Adipocyte (in vitro differentiated cells): ENCODE results near the gene NBDY.
A peak's percentile ranks its signal among the peaks of the same experiment; 100 is the strongest.
"Not testable (repeated sequence)": the region's sequence is repeated elsewhere in the genome, so short reads cannot be mapped to it uniquely, and the experiment has no call there.

Experiments used
- DNase-seq: peaks from one replicate; pipeline ENCODE4 v3.0.0-alpha.2; 2015; ENCODE audit warnings: low read depth
- H3K27me3 ChIP-seq: replicated peaks from 2 replicates; pipeline ENCODE4 v1.7.0; 2013; ENCODE audit warnings: mild to moderate bottlenecking, low read length, moderate library complexity; ENCODE audit not compliant: control insufficient read depth, insufficient read depth
- H3K36me3 ChIP-seq: 2 replicates; pipeline ENCODE4 v1.7.0; 2013; ENCODE audit warnings: low read length, mild to moderate bottlenecking, moderate library complexity; ENCODE audit not compliant: control insufficient read depth, insufficient read depth, severe bottlenecking
- H3K4me1 ChIP-seq: 2 replicates; pipeline ENCODE4 v1.7.0; 2013; ENCODE audit warnings: mild to moderate bottlenecking, low read length, moderate library complexity; ENCODE audit not compliant: control insufficient read depth, insufficient read depth
- H3K4me3 ChIP-seq: 2 replicates; pipeline ENCODE4 v1.7.0; 2013; ENCODE audit warnings: mild to moderate bottlenecking, low read length, moderate library complexity
- H3K9ac ChIP-seq: 2 replicates; pipeline ENCODE4 v1.7.0; 2013; ENCODE audit warnings: mild to moderate bottlenecking, low read length, moderate library complexity
- H3K9me3 ChIP-seq: 2 replicates; pipeline ENCODE4 v1.7.0; 2013; ENCODE audit warnings: mild to moderate bottlenecking, low read length, moderate library complexity; ENCODE audit not compliant: control insufficient read depth

NBDY gene

DNA sequence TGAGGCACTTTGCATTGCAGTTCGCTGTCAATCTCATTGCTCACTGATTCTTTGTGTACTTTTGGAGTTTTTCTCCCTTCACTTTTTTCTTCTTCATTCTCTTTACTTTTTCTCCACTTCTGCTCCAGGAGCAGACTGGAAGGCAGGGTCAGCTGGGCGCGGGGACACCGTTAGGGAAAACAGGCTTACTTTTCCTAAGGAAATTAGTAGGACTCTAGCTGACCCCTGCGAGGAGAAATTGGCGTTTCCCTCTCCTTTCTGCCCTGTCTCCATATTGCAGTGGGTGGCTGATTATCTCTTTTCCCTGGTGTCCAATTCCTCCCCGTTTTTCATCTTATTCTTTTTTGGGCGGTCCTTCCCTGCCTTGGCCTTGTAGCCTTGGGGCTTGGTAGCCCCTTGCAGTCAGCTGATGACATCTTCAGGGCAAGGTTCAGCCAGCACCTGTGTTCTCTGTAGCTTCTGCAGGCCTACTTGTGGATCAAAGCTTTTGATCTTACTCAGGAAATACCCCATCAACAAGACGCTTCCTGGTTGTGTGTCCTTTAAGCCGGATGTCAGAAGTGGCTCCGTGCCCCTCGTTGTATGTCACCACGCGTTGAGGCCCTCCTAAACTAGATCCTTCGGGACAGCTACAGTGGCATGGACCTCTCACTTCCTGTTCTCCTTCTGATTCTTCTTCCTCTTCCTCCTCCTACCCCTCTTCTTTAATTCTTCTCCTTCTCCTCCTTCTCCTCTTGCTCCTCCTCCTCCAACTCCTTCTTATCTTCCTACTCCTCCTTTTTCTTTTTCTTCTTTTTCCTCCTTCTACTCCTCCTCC lies 36.1 kb downstream of the NBDY start:
- H3K4me3 ChIP-seq, result no peak overlapping the region
- H3K4me1 ChIP-seq, result peaks cover 27% of the 10 kb centered on the region
- DNase-seq, result no peak
- H3K27me3 ChIP-seq, result peaks cover 13% of the 10 kb centered on the region
- H3K36me3 ChIP-seq, result no peaks in the 10 kb centered on the region
- H3K9ac ChIP-seq, result peak overlapping the region; percentile 38
- no peaks in the 10 kb centered on the region for H3K9me3 ChIP-seq

DNA sequence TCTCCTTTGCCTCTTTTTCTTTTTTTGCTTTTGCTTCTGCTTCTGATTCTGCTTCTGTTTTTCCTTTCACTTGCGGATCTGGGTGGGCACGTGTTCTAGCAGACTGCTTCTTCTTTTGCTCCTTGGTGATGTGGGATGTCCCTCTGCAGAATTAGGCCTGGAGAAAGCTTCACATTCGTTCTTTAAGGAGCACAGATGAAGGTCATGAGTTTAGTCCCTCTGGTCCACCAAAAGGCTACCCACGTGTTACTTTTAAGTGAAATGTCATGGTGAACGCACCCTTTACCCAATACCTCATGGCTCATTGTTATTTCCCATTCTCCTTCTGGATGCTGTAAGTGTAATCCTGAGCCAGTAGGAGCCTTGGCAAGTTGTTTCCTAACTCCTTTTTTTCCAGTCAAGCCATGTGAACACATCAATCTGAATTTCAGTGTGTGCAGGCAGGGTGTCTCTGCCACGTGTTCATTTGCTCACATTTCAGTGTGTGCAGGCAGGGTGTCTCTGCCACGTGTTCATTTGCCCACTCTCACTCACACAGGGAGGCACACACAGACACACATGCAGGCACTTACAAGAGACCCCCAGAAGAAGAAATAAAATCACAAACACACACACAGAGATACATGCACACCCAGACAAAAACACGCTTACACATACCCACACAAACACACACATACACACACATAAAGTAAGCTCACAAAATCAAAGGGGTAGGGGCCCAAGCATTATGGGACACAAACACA lies 36.9 kb downstream of the NBDY start:
- no peak for DNase-seq
- peak overlapping the region; percentile 38 for H3K9ac ChIP-seq
- no peaks in the 10 kb centered on the region for H3K9me3 ChIP-seq
- H3K4me1 ChIP-seq, result peaks cover 27% of the 10 kb centered on the region
- no peak overlapping the region for H3K4me3 ChIP-seq
- H3K36me3 ChIP-seq, result no peaks in the 10 kb centered on the region
- H3K27me3 ChIP-seq, result peaks cover 10% of the 10 kb centered on the region

DNA sequence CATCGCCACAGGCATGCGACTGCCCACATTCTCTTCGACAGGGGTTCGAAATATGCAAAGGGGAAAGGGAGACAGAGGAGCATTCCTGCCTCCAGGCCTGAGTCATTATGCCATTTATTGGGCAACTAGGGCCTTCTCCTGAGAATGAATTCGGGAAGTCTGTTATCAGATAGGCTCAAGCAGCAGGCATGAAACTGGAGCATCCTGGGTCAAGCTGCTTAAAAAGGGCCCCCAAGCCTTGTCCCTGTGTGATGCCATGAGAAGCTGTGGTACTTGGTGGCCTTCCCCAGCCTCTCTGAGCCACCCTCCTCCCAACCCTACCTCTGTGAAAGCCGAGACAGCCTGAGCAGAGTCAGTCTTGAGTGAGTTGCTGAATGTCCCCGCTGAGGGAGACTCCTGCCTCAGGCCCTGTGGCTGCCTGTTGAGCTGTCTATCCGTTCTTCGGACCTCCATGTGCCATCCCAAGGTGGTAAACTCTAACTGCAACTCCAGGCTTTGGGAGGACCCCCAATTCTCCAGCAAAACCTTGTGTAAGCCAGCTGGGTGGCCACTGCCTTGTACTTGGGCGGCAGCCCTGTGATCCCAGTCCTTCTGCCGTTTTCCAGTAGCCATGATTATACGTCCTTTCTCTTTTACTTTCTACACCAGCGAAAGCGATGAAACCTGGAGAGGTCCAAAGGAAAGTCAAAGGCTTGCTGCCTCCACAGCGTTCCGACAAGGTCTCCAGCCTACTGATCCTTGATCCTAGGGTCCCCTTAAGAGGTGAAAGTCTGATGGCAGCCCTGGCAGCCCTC lies 37.7 kb downstream of the NBDY start:
- Histone ChIP-seq H3K4me3 (peak overlapping the region; percentile 81), H3K27me3 (peaks cover 5% of the 10 kb centered on the region), H3K9me3 (no peaks in the 10 kb centered on the region), H3K4me1 (peaks cover 27% of the 10 kb centered on the region), H3K36me3 (no peaks in the 10 kb centered on the region), H3K9ac (peak overlapping the region; percentile 36)
- DNase-seq, result peak; percentile 42

DNA sequence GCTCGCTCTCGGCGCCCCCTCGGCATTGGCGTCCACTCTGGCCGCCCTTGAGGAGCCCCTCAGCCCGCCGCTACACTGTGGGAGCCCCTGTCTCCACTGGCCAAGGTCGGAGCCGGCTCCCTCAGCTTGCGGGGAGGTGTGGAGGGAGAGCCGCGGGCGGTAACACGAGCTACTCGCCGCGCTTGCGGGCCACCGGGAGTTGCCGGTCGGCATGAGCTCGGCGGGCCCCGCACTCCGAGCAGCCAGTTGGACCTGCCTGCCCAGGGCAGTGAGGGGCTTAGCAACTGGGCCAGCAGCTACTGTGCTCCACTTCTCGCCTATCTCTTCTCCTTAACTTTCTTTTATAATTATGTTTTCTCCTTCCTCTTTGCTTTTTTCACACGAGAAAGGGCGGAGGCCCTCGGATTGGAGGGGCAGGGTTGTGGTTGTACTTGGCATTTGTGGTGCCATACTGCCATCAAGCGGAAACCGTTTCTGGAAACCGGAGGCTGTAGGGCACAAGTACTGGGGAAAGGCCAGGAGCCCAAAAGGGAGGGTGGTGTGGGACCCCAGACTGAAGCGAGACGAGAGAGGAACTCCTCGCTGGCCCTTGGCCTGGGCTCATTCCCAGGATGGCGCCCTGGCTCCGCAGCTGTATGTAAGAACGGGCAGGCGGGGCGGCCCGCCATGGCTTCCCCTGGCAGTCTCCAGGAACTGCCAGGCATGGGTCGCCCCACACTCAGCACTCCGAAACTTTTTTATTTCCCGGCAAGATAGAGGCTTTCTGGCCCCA lies 38.5 kb downstream of the NBDY start:
- not testable (repeated sequence) for H3K27me3 ChIP-seq, DNase-seq, H3K36me3 ChIP-seq, H3K9me3 ChIP-seq
- peak overlapping the region; percentile 36 for H3K9ac ChIP-seq
- H3K4me3 ChIP-seq, result peak overlapping the region; percentile 81
- peaks cover 27% of the 10 kb centered on the region for H3K4me1 ChIP-seq

DNA sequence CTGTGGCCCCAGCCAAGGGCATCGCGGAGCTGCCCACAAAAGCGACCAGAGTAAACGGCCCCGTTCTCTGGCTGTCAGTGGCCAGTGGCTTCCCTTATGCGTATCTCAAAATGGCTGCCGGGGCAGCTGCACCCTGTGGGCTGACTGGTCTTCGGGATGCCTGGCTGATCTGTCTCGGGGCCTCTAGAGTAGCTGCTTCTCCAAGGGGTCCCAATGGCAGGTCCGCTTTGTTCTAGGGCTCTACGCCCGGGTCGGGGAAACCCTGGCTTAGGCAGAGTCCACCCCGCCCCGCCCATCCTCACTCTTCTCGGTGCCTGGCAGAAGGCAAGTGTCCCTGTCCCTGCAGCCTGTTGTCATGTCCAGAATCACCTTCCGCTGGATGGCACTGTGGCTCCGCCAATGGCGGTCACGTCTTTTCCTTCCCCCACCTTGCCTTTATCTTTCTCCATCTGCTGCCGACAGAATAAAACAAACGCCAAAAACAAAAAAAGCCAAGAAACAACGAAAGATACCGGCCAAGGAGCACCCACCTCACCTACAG lies 39.1 kb downstream of the NBDY start:
- H3K9ac ChIP-seq, H3K27me3 ChIP-seq, H3K36me3 ChIP-seq, H3K9me3 ChIP-seq, H3K4me3 ChIP-seq, DNase-seq: not testable (repeated sequence)
- H3K4me1 ChIP-seq, result peaks cover 27% of the 10 kb centered on the region

DNA sequence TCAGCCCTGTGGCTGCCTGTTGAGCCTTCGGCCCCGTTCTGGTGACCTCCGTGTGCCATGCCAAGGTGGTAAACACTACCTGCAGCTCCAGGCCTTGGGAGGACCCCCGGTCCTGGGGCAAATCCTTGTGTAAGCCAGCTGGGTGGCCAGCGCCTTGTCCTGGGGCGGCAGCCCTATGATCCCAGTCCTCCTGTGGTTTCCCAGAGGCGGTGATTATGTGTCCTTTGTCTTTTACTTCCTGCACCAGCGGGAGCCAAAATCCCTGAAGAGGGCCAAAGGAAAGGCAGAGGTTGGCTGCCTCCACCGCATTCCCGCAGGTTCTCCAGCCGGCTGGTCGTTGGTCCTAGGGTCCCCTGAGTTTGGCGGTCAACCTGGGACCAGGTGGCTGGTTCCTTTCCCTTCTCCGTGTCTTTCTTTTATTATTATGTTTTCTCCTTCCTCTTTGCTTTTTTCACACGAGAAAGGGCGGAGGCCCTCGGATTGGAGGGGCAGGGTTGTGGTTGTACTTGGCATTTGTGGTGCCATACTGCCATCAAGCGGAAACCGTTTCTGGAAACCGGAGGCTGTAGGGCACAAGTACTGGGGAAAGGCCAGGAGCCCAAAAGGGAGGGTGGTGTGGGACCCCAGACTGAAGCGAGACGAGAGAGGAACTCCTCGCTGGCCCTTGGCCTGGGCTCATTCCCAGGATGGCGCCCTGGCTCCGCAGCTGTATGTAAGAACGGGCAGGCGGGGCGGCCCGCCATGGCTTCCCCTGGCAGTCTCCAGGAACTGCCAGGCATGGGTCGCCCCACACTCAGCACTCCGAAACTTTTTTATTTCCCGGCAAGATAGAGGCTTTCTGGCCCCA lies 43.9 kb downstream of the NBDY start:
- not testable (repeated sequence) for H3K4me1 ChIP-seq, H3K4me3 ChIP-seq, DNase-seq, H3K36me3 ChIP-seq, H3K9me3 ChIP-seq, H3K9ac ChIP-seq, H3K27me3 ChIP-seq

DNA sequence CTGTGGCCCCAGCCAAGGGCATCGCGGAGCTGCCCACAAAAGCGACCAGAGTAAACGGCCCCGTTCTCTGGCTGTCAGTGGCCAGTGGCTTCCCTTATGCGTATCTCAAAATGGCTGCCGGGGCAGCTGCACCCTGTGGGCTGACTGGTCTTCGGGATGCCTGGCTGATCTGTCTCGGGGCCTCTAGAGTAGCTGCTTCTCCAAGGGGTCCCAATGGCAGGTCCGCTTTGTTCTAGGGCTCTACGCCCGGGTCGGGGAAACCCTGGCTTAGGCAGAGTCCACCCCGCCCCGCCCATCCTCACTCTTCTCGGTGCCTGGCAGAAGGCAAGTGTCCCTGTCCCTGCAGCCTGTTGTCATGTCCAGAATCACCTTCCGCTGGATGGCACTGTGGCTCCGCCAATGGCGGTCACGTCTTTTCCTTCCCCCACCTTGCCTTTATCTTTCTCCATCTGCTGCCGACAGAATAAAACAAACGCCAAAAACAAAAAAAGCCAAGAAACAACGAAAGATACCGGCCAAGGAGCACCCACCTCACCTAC lies 44.5 kb downstream of the NBDY start:
- H3K9ac ChIP-seq, H3K4me3 ChIP-seq, H3K27me3 ChIP-seq, DNase-seq, H3K9me3 ChIP-seq, H3K36me3 ChIP-seq, H3K4me1 ChIP-seq: not testable (repeated sequence)

DNA sequence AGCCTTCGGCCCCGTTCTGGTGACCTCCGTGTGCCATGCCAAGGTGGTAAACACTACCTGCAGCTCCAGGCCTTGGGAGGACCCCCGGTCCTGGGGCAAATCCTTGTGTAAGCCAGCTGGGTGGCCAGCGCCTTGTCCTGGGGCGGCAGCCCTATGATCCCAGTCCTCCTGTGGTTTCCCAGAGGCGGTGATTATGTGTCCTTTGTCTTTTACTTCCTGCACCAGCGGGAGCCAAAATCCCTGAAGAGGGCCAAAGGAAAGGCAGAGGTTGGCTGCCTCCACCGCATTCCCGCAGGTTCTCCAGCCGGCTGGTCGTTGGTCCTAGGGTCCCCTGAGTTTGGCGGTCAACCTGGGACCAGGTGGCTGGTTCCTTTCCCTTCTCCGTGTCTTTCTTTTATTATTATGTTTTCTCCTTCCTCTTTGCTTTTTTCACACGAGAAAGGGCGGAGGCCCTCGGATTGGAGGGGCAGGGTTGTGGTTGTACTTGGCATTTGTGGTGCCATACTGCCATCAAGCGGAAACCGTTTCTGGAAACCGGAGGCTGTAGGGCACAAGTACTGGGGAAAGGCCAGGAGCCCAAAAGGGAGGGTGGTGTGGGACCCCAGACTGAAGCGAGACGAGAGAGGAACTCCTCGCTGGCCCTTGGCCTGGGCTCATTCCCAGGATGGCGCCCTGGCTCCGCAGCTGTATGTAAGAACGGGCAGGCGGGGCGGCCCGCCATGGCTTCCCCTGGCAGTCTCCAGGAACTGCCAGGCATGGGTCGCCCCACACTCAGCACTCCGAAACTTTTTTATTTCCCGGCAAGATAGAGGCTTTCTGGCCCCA lies 49.3 kb downstream of the NBDY start:
- H3K9me3 ChIP-seq, H3K36me3 ChIP-seq, H3K9ac ChIP-seq, H3K27me3 ChIP-seq, H3K4me3 ChIP-seq, DNase-seq, H3K4me1 ChIP-seq: not testable (repeated sequence)

DNA sequence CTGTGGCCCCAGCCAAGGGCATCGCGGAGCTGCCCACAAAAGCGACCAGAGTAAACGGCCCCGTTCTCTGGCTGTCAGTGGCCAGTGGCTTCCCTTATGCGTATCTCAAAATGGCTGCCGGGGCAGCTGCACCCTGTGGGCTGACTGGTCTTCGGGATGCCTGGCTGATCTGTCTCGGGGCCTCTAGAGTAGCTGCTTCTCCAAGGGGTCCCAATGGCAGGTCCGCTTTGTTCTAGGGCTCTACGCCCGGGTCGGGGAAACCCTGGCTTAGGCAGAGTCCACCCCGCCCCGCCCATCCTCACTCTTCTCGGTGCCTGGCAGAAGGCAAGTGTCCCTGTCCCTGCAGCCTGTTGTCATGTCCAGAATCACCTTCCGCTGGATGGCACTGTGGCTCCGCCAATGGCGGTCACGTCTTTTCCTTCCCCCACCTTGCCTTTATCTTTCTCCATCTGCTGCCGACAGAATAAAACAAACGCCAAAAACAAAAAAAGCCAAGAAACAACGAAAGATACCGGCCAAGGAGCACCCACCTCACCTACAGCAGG lies 50.0 kb downstream of the NBDY start:
- not testable (repeated sequence) for H3K9ac ChIP-seq, H3K27me3 ChIP-seq, H3K36me3 ChIP-seq, H3K9me3 ChIP-seq, H3K4me3 ChIP-seq, H3K4me1 ChIP-seq, DNase-seq
